ENCODE measurements around the gene PHF20. TPM values are rescaled to one million over a fixed set of nuclear protein-coding genes. Genes with fewer than 3 reads are reported as not detected.

Gene PHF20
- total and polyA plus RNA-seq, 2 donors (not counting 3 experiments of a cell fraction or from before 2014, with no cell fraction given), result 25.0 to 45.8 TPM

GRCh38 chr20:35909796-35910195 lies 138.0 kb downstream of the PHF20 start:
- Histone ChIP-seq H4K20me1 (replicated peaks; ENCODE audit: control insufficient read depth, extremely low read depth, insufficient read depth, low read length) (no peaks in the 10 kb centered on the region), H2AFZ (ENCODE audit: low read depth, low read length) (no peak overlapping the region), H3K4me2 (ENCODE audit: insufficient read depth, low read length) (no peak overlapping the region), H3K9me3 (replicated peaks; ENCODE audit: control insufficient read depth, insufficient read depth, low read length) (no peaks in the 10 kb centered on the region), H3K27ac (ENCODE audit: insufficient read depth, low read depth, low read length) (no peak overlapping the region), H3K79me2 (ENCODE audit: control insufficient read depth, insufficient read depth, low read length) (no peaks in the 10 kb centered on the region), H3K9ac (replicated peaks; ENCODE audit: extremely low read depth, insufficient read depth, low read length) (no peak overlapping the region), H3K36me3 (ENCODE audit: control insufficient read depth in 2 of 2, extremely low read depth in 1 of 2, insufficient read depth in 2 of 2, low read length in 2 of 2) (peaks cover 7 to 16% of the 10 kb centered on the region in 2 experiments), H3K9me1 (replicated peaks; ENCODE audit: control insufficient read depth, extremely low read depth, insufficient read depth, low read length) (no peaks in the 10 kb centered on the region), H3K4me3 (replicated peaks in 1 of 3; ENCODE audit: insufficient read depth in 1 of 3, low read depth in 1 of 3, low read length in 3 of 3) (no peak overlapping the region), H3K4me1 (ENCODE audit: control insufficient read depth, extremely low read depth, insufficient read depth, low read length) (peaks cover 3% of the 10 kb centered on the region), H3K27me3 (ENCODE audit: control insufficient read depth in 2 of 2, insufficient read depth in 2 of 2, low read length in 2 of 2) (no peaks in the 10 kb centered on the region)
- intact Hi-C loops (cut with micrococcal nuclease) (no loop called here), dilution Hi-C loops (cut with MboI; ENCODE audit: extremely low pct_ligation_motif_present, low sequenced_read_pairs) (no loop called here)
- CTCF ChIA-PET, result no interaction called here
- TF ChIP-seq POLR2A (IDR thresholded peaks at IDR 0.05; ENCODE audit: low read depth, low read length), result no peak
- TF ChIP-seq, protein P1, sequence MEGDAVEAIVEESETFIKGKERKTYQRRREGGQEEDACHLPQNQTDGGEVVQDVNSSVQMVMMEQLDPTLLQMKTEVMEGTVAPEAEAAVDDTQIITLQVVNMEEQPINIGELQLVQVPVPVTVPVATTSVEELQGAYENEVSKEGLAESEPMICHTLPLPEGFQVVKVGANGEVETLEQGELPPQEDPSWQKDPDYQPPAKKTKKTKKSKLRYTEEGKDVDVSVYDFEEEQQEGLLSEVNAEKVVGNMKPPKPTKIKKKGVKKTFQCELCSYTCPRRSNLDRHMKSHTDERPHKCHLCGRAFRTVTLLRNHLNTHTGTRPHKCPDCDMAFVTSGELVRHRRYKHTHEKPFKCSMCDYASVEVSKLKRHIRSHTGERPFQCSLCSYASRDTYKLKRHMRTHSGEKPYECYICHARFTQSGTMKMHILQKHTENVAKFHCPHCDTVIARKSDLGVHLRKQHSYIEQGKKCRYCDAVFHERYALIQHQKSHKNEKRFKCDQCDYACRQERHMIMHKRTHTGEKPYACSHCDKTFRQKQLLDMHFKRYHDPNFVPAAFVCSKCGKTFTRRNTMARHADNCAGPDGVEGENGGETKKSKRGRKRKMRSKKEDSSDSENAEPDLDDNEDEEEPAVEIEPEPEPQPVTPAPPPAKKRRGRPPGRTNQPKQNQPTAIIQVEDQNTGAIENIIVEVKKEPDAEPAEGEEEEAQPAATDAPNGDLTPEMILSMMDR (IDR thresholded peaks at IDR 0.05; ENCODE audit: extremely low read depth in 1 of 2, insufficient read depth in 1 of 2, low read depth in 1 of 2, low read length in 2 of 2), result no peak
- TF ChIP-seq JUN (IDR thresholded peaks at IDR 0.05; ENCODE audit: borderline replicate concordance, insufficient read depth, insufficient read length, low read depth), result no peak
- TF ChIP-seq GATA2 (IDR thresholded peaks at IDR 0.05; ENCODE audit: insufficient read depth, insufficient read length, low read depth, low read length), result no peak
- no peak for TF ChIP-seq MAX (IDR thresholded peaks at IDR 0.05; ENCODE audit: insufficient read depth, insufficient read length)
- no peak for TF ChIP-seq MYC (IDR thresholded peaks at IDR 0.05; ENCODE audit: low read depth, low read length)
- TF ChIP-seq POLR2AphosphoS5 (IDR thresholded peaks at IDR 0.05; ENCODE audit: insufficient read depth, low read depth, low read length), result no peak
- no peak for TF ChIP-seq FOS (IDR thresholded peaks at IDR 0.05; ENCODE audit: borderline replicate concordance, insufficient read depth, low read length)
- TF ChIP-seq EZH2 (IDR thresholded peaks at IDR 0.05; ENCODE audit: borderline replicate concordance, low read depth, low read length, severe bottlenecking), result no peak
- FAIRE-seq (no peak), DNase-seq (ENCODE audit: low read depth, low spot score) (no peak)
- POLR2A ChIA-PET, result no interaction called here
- BruUV-seq (replicated peaks), result no TSS peak
